ENCODE measurements around the gene SCIMP. TPM values are rescaled to one million over a fixed set of nuclear protein-coding genes. Genes with fewer than 3 reads are reported as not detected.

The SCIMP gene
- total and polyA plus RNA-seq, 2 of the 13 experiments (the other 11 are each of a cell fraction or from before 2014, with no cell fraction given): not detected

DNA sequence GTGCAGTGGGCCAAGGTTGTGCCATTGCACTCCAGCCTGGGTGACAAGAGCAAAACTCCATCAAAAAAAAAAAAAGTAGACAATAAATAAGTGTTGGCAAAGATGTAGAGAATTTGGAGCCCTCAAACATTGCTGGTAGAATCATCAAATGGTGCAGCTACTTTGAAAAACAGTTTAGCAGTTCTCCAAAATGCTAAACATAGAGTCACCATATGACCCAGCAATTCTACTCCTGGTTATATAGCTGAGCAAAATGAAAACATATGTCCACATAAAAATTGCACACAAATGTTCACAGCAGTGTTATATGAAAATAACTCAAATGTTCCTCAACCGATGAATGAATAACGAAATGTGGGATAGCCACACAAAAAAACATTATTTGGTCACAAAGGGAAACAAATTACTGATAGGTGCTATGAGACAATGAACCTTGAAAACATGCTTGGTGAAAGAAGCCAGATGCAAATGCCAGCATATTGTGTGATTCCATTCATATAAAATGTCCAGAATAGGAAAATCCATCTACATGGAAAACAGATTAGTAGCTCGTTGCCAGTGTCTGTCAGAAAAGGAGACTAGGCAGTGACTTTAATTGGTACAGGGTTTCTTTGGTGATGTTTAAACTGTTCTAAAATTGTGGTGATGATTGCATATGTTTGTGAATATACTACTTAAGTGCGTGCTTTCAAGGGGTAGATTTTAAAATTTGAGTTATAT, 34.7 kb upstream of the SCIMP start:
- Histone ChIP-seq H3K4me3 (replicated peaks in 1 of 3; ENCODE audit: insufficient read depth in 1 of 3, low read depth in 2 of 3, low read length in 3 of 3) (no peak overlapping the region), H3K9me3 (ENCODE audit: low read length) (no peaks in the 10 kb centered on the region), H3K79me2 (ENCODE audit: insufficient read depth, low read length) (no peaks in the 10 kb centered on the region), H3K9ac (ENCODE audit: insufficient read depth, low read depth, low read length) (no peak overlapping the region), H3K27me3 (ENCODE audit: control insufficient read depth in 1 of 2, insufficient read depth in 2 of 2, low read length in 2 of 2) (no peaks in the 10 kb centered on the region; a peak in 1 of 5 replicates), H3K4me1 (ENCODE audit: insufficient read depth, low read length) (peaks cover 13% of the 10 kb centered on the region), H3K4me2 (ENCODE audit: low read depth, low read length) (no peak overlapping the region), H2AFZ (ENCODE audit: low read length) (no peak overlapping the region), H4K20me1 (ENCODE audit: insufficient read depth, low read length) (no peaks in the 10 kb centered on the region; the same call in 1 of the 2 replicates), H3K36me3 (replicated peaks in 1 of 2; ENCODE audit: control insufficient read depth in 1 of 2, insufficient read depth in 2 of 2, low read length in 2 of 2) (no peaks in the 10 kb centered on the region), H3K27ac (ENCODE audit: extremely low read length, insufficient read depth, low read length) (no peak overlapping the region)
- ChIA-PET POLR2A (interaction anchor here (1.9 kb wide), 1 partner anchor 13 kb away, joined by 4 read pairs; the partner anchor contains the start of gene RABEP1), CTCF (ENCODE audit: low intra/inter-chr PET ratio, low total read pairs) (no interaction called here)
- WGBS (ENCODE audit: low lambda C conversion rate): 48% methylated on average over 4 of the region's 4 CpGs
- in situ Hi-C loops (cut with HindIII; ENCODE audit: extremely low pct_ligation_motif_present, low pct_unique_long_range_greater_than_20kb) (no loop called here), intact Hi-C loops (cut with micrococcal nuclease; ENCODE audit: unreplicated experiment) (no loop called here)
- ATAC-seq (no peak), DNase-seq (ENCODE audit: low spot score) (no peak), FAIRE-seq (no peak)
- TF ChIP-seq ZNF549 (CRISPR knock-in tag; IDR thresholded peaks at IDR 0.05): no peak
- TF ChIP-seq ZNF317 (CRISPR knock-in tag; IDR thresholded peaks at IDR 0.05): no peak
- TF ChIP-seq TCF7 (IDR thresholded peaks at IDR 0.05; ENCODE audit: low read depth): no peak
- TF ChIP-seq ESRRA (CRISPR knock-in tag; IDR thresholded peaks at IDR 0.05; ENCODE audit: low read depth): no peak
- no peak for TF ChIP-seq KIAA2018 (CRISPR knock-in tag; IDR thresholded peaks at IDR 0.05; ENCODE audit: borderline replicate concordance)
- no peak for TF ChIP-seq SOX6 (IDR thresholded peaks at IDR 0.05)
- no peak for TF ChIP-seq SOX6 (CRISPR knock-in tag; IDR thresholded peaks at IDR 0.05)
- no peak for TF ChIP-seq HCFC1 (IDR thresholded peaks at IDR 0.05; ENCODE audit: low read depth, low read length)
- TF ChIP-seq, protein P1, sequence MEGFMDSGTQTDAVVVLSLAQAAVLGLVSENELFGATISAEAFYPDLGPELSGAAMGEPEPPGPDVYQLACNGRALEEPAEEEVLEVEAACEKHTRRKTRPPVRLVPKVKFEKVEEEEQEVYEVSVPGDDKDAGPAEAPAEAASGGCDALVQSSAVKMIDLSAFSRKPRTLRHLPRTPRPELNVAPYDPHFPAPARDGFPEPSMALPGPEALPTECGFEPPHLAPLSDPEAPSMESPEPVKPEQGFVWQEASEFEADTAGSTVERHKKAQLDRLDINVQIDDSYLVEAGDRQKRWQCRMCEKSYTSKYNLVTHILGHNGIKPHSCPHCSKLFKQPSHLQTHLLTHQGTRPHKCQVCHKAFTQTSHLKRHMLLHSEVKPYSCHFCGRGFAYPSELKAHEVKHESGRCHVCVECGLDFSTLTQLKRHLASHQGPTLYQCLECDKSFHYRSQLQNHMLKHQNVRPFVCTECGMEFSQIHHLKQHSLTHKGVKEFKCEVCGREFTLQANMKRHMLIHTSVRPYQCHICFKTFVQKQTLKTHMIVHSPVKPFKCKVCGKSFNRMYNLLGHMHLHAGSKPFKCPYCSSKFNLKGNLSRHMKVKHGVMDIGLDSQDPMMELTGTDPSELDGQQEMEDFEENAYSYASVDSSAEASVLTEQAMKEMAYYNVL (CRISPR knock-in tag; IDR thresholded peaks at IDR 0.05; ENCODE audit: borderline replicate concordance): no peak
- no TSS peak for BruUV-seq (replicated peaks)
